LNCaP clone FGC (cell line): ENCODE data around the gene YWHAE.

ENCODE experiments used
- DNase-seq: peaks from one replicate; pipeline ENCODE4 v3.0.0-alpha.2; 2011; ENCODE audit warnings: low read depth
- H3K4me3 ChIP-seq: 2 replicates; pipeline ENCODE4 v1.5.1; 2011; ENCODE audit warnings: mild to moderate bottlenecking, low read depth, low read length, control low read depth
- TF ChIP-seq, protein P1 (sequence below): IDR thresholded peaks from 2 replicates; pipeline ENCODE4 v1.5.1; 2012; ENCODE audit warnings: mild to moderate bottlenecking; ENCODE audit not compliant: control insufficient read depth, insufficient read depth; ENCODE audit errors: extremely low read depth

Gene YWHAE

DNA sequence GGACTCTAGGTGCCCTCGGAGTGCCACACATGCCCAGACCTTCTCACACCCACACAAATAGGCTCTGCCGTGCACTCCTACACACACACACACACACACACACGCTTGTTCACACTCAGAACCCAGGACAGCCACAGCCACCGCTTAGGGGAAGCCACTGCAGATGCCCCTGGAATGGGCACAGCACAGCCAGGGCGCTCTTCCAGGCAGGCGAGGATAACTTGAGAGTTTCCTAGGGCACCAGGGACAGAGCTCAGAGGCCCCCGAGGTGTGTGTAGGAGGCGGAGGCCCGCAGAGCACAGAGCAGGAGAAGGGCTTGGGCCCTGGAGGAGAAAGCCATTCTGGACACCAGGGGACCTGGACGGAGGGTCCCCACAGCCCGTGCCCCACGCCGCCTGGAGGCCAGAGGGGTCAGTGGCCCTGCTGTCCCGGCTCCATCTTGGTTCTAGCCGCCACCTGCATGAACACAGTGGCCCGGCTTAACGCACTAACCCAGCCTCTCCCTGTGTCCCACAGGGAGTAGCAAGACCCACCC is 99.6 kb downstream of the YWHAE start:
- TF ChIP-seq, protein P1, sequence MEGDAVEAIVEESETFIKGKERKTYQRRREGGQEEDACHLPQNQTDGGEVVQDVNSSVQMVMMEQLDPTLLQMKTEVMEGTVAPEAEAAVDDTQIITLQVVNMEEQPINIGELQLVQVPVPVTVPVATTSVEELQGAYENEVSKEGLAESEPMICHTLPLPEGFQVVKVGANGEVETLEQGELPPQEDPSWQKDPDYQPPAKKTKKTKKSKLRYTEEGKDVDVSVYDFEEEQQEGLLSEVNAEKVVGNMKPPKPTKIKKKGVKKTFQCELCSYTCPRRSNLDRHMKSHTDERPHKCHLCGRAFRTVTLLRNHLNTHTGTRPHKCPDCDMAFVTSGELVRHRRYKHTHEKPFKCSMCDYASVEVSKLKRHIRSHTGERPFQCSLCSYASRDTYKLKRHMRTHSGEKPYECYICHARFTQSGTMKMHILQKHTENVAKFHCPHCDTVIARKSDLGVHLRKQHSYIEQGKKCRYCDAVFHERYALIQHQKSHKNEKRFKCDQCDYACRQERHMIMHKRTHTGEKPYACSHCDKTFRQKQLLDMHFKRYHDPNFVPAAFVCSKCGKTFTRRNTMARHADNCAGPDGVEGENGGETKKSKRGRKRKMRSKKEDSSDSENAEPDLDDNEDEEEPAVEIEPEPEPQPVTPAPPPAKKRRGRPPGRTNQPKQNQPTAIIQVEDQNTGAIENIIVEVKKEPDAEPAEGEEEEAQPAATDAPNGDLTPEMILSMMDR: no peak
- no peak for DNase-seq
- H3K4me3 ChIP-seq: no peak overlapping the region

DNA sequence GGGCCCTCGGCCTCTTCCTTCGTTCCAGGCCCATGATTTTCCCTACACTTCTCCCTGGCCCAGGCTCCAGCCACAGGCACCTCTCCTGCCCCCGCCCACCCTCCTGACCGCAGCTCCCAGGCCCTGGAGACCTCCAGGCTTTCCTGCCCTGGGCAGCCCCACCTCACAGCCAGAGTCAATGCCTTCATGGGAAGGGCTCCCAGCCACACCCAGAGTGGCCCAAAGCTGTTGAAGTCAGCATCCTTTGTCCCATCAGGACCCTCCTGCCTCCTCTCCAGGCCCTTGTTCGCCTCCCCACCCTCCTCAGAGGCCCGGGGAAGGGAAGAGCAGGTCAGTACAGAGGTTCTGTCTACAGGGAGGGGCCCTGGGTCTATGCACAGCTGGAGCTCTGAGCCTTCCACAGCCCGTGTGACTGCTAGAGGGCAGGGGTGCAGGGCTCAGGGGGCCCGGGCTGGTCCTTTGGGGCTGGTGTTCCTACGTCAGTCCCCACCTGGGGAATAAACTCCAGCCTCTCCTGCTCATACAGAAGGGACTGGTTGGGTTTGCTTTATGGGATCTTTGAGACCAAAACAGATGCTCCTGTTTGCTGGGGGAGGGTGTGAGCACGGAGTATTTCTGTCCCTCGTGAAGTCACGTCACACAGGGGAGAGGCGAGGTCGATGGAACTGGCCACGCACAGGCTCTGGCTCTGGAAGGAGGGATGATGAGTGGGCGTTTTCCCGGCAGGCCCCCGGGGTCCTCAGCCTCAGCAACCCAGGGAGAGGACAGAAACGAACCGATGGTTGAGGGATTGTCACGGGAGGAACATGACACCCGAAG is 100.3 kb downstream of the YWHAE start:
- TF ChIP-seq, protein P1: no peak
- no peak overlapping the region for H3K4me3 ChIP-seq
- no peak for DNase-seq

DNA sequence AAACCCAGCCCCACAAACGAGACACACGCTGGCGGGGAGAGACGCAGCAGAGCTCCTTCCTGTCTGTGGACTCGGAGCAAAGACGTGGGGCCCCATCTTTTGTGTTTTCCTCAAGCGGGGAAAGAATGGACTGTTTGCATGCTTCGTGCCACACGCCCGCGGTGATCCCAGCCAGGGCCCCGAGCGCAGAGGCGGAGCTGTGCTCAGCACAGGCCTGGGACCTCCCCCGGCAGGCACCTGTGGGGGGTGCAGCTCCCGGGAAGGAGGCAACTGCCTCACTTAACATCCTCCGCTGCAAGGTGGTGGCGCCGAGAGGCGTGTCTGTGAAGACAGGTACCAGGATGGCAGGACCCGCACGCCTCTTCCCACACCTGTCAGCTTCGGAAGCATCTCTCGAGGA is 101.4 kb downstream of the YWHAE start:
- H3K4me3 ChIP-seq: no peak overlapping the region
- TF ChIP-seq, protein P1: no peak
- DNase-seq: no peak
